Kidney (tissue), 14 donors: ENCODE data around the gene ZDHHC14. TPM values are rescaled to one million over a fixed set of nuclear protein-coding genes. Genes with fewer than 3 reads are reported as not detected.
A peak's percentile ranks its signal among the peaks of the same experiment; 100 is the strongest.

Source experiments
- DNase-seq, 5 donors: peaks; one replicate each; pipeline ENCODE4 v3.0.0-alpha.2; 2013 to 2020
- FAIRE-seq: peaks from 2 replicates; lab custom pipeline; 2012; peaks lifted over from hg19 to GRCh38; lab: Jason Lieb, UNC
- H3K27ac ChIP-seq, 2 donors: one replicate each; pipeline ENCODE4 v1.7.0; 2013; ENCODE audit warnings: low read depth in 2 of 2, low read length in 2 of 2, inconsistent platforms in 1 of 2
- H3K27me3 ChIP-seq: one replicate; pipeline ENCODE4 v1.7.1; 2013; ENCODE audit warnings: low read length, inconsistent platforms; ENCODE audit not compliant: control insufficient read depth, insufficient read depth
- H3K36me3 ChIP-seq, 3 donors: one replicate each; pipeline versions ENCODE4 v1.7.0 to v1.7.1; 2013; ENCODE audit warnings: low read length in 3 of 3, control low read depth in 1 of 3, inconsistent platforms in 1 of 3; ENCODE audit not compliant: insufficient read depth in 3 of 3, control insufficient read depth in 2 of 3
- H3K4me1 ChIP-seq, 3 donors: one replicate each; pipeline versions ENCODE4 v1.7.0 to v1.7.1; 2013; ENCODE audit warnings: low read length in 3 of 3, inconsistent platforms in 1 of 3, low read depth in 1 of 3; ENCODE audit not compliant: control insufficient read depth in 2 of 3, insufficient read depth in 2 of 3
- H3K4me3 ChIP-seq, 3 donors: one replicate each; pipeline versions ENCODE4 v1.7.0 to v1.8.1; 2013; ENCODE audit warnings: low read length in 3 of 3, control low read depth in 1 of 3, inconsistent platforms in 1 of 3
- H3K9ac ChIP-seq, 3 donors: one replicate each; pipeline versions ENCODE4 v1.7.0 to v1.7.1; 2013; ENCODE audit warnings: low read length in 3 of 3, control low read depth in 1 of 3, inconsistent platforms in 1 of 3
- H3K9me3 ChIP-seq, 3 donors: one replicate each; pipeline versions ENCODE4 v1.7.0 to v1.7.1; 2013; ENCODE audit warnings: low read length in 3 of 3, control low read depth in 1 of 3, inconsistent platforms in 1 of 3; ENCODE audit not compliant: control insufficient read depth in 2 of 3, insufficient read depth in 1 of 3
- intact Hi-C: fragments of 100-400 bp; cut with DNase I; formaldehyde crosslinking; loops from one replicate; pipeline ENCODE4 v1.11.1; 2022
- polyA plus RNA-seq: library from polyadenylated mRNA; stranded (reverse); fragments of 350-450 nt; fragmentation: Illumina TruSeq; extraction: RNeasy Lipid Tissue Mini Kit (QIAGEN cat#74804); gene quantifications from one replicate; pipeline ENCODE4 v1.2.3, GENCODE V29; 2014; ENCODE audit warnings: low read depth, low replicate concordance; ENCODE audit not compliant: insufficient read depth
- total RNA-seq: library from RNA; stranded (reverse); fragmentation: NEBNext Ultra II Directional; extraction: Animal tissue kit (Norgen Biotek cat#: 25700); gene quantifications from one replicate; pipeline ENCODE4 v1.2.1, GENCODE V29; 2021
- TF ChIP-seq, protein P1 (sequence below): IDR thresholded peaks from 3 replicates; pipeline ENCODE4 v1.5.1; 2012; ENCODE audit warnings: mild to moderate bottlenecking, moderate library complexity, borderline replicate concordance; ENCODE audit not compliant: insufficient read depth; ENCODE audit errors: extremely low read depth
- donor health status: control.
- donor health status: control.
- donor health status: control.
- donor health status: control.
- donor health status: control.
- donor health status: DM: yes; HTN: yes; CAD: no.
- donor health status: Normal renal cell carcinoma (clear cell type).

ZDHHC14 gene
- total and polyA plus RNA-seq, 2 donors from 2014 or later: 13.5 to 26.7 TPM

DNA sequence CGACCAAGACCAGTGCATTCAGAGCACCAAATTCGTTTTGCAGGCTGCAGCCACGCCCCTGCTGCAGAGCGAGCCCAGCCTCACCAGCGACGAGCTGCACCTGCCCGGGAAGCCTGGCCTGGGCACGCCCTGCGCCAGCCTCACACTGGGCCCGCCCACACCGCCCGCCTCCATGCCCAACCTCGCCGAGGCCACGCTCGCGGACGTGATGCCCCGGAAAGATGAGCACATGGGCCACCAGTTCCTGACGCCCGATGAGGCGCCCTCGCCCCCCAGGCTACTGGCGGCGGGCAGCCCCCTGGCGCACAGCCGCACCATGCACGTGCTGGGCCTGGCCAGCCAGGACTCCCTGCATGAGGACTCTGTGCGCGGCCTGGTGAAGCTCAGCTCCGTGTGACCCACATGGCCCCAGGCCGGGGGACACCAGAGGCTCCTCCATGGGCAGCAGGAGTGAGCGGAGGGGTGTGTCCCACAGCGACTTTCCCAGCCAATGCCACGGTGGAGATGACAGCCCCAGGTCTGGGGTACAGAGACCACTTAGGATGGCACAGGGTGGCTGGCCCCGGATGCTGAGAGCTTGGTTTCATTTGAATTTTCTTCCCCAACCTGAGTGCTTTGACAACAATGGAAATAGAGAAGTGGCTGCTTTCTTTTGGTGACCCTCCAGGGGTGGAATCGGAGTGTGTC lies 291.9 kb downstream of the ZDHHC14 start:
- Histone ChIP-seq H3K36me3 (peaks cover 0 to under 1% (median 0%) of the 10 kb centered on the region in 3 donors), H3K4me3 (no peak overlapping the region), H3K27me3 (no peaks in the 10 kb centered on the region), H3K9me3 (no peaks in the 10 kb centered on the region), H3K27ac (no peak overlapping the region), H3K4me1 (peaks cover 0 to 4% (median 0%) of the 10 kb centered on the region in 3 donors), H3K9ac (no peak overlapping the region)
- intact Hi-C loops: no loop called here
- TF ChIP-seq, protein P1, sequence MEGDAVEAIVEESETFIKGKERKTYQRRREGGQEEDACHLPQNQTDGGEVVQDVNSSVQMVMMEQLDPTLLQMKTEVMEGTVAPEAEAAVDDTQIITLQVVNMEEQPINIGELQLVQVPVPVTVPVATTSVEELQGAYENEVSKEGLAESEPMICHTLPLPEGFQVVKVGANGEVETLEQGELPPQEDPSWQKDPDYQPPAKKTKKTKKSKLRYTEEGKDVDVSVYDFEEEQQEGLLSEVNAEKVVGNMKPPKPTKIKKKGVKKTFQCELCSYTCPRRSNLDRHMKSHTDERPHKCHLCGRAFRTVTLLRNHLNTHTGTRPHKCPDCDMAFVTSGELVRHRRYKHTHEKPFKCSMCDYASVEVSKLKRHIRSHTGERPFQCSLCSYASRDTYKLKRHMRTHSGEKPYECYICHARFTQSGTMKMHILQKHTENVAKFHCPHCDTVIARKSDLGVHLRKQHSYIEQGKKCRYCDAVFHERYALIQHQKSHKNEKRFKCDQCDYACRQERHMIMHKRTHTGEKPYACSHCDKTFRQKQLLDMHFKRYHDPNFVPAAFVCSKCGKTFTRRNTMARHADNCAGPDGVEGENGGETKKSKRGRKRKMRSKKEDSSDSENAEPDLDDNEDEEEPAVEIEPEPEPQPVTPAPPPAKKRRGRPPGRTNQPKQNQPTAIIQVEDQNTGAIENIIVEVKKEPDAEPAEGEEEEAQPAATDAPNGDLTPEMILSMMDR: no peak
- FAIRE-seq: no peak
- no peak for DNase-seq

DNA sequence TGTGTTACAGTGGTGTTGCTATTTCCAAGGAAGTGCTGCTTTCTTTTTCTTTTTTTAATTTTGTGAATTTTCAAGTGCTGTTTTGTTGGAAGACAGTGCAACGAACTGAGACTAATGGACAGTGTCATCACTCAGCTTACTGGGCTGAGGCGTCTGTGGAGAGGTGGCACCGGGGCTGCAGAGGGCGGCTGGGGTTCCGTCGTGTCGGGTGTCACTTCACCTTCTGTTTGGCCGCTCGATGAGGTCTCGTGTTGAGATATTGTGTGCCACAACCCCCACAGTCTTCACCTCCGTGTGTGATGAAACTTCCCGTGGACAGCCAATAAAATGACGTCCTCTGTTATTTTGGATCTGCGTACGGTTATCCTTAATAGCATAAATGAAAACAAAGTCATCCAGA lies 292.6 kb downstream of the ZDHHC14 start:
- intact Hi-C loops: no loop called here
- Histone ChIP-seq H3K4me3 (no peak overlapping the region), H3K27ac (no peak overlapping the region), H3K9ac (no peak overlapping the region), H3K4me1 (peaks cover 0 to 4% (median 0%) of the 10 kb centered on the region in 3 donors), H3K36me3 (no peaks in the 10 kb centered on the region), H3K27me3 (no peaks in the 10 kb centered on the region), H3K9me3 (no peaks in the 10 kb centered on the region)
- TF ChIP-seq, protein P1: no peak
- FAIRE-seq (no peak), DNase-seq (peak in 3 of 5 donors; percentile 22 to 50 (median 34))

DNA sequence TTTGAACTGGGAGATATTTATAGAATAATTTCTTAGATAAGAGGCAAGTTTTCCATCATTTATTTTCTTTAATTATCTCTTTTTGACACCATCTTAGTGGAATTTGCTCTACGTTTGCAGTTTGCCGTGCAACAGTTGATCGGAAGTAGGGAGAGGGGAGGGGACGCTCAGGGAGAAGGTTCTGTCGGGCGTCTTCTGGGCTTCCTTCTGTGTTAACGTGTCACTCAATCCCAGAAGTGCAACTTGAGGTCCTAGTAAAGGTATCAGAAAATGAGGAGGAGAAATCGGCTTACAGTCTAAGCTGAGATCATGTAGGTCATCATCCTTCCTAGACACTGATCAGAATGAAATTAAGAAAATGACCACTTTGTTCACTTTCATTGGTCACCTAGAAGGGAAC lies 293.1 kb downstream of the ZDHHC14 start:
- TF ChIP-seq, protein P1: no peak
- no peaks in the 10 kb centered on the region for H3K36me3 ChIP-seq
- H3K27ac ChIP-seq: no peak overlapping the region
- H3K9me3 ChIP-seq: no peaks in the 10 kb centered on the region
- H3K27me3 ChIP-seq: no peaks in the 10 kb centered on the region
- intact Hi-C loops: no loop called here
- no peak overlapping the region for H3K4me3 ChIP-seq
- H3K4me1 ChIP-seq: peaks cover 0 to 4% (median 0%) of the 10 kb centered on the region in 3 donors
- FAIRE-seq: no peak
- no peak for DNase-seq
- no peak overlapping the region for H3K9ac ChIP-seq
